ENCODE measurements around the gene AAGAB. TPM values are rescaled to one million over a fixed set of nuclear protein-coding genes. Genes with fewer than 3 reads are reported as not detected.

AAGAB gene
- total RNA-seq, 2 donors from 2014 or later: 34.1 to 34.3 TPM

DNA sequence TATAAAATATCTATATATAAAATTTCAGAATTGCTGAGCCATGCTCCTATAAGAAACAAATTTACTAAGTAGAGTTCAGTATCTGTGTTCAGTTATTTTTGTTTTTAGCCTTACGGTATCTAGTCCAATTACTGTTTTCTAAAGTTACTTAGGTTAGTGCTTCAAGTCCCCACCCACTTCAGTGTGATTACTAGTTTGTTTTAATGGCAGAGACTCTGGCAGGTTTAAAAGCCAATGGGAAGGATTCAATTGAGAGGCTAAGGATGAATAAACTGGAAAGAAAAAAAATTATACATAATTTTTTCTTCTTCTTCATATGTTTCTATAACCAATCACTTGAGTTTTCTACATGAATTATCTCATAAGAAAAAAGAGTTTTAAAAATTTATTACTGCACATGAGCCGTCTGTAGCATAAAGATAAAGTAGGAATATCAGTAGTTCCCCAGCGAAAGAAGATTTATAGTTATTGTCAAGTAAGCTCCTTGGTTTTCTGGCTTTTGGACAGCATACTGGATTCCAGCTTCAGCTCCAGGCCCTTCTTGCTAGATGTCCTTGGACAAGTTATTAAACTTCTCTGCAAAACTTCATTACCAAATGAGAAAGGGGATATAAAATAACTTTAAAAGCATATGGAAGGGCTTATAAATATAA is 46.8 kb downstream of the AAGAB start:
- WGBS: 96% methylated on average over 3 of the region's 3 CpGs
- H3K27ac ChIP-seq: no peak overlapping the region

GRCh38 chr15:67202991-67203390 is 51.5 kb downstream of the AAGAB start:
- intact Hi-C loops (cut with DNase I): no loop called here
- WGBS: 87% methylated on average over 1 of the region's 1 CpG
- H3K27me3 ChIP-seq (replicated peaks; ENCODE audit: insufficient read depth): no peaks in the 10 kb centered on the region
- H3K4me1 ChIP-seq (replicated peaks): no peaks in the 10 kb centered on the region
- no peak for DNase-seq (ENCODE audit: low spot score)
- H3K9me3 ChIP-seq: no peaks in the 10 kb centered on the region
- no peak for TF ChIP-seq POLR2A (IDR thresholded peaks at IDR 0.05)
- no peak for TF ChIP-seq POLR2AphosphoS5 (IDR thresholded peaks at IDR 0.05)
- TF ChIP-seq CTCF (IDR thresholded peaks at IDR 0.05): no peak
- H3K4me3 ChIP-seq: no peak overlapping the region
- no peaks in the 10 kb centered on the region for H3K36me3 ChIP-seq
- H3K27ac ChIP-seq: no peak overlapping the region

More for the DNA sequence above, 46.8 kb downstream of the AAGAB start:
- no peaks in the 10 kb centered on the region for H3K27me3 ChIP-seq (replicated peaks; ENCODE audit: insufficient read depth)
- H3K4me1 ChIP-seq (replicated peaks): no peaks in the 10 kb centered on the region
- no peak for DNase-seq (ENCODE audit: low spot score)
- no peaks in the 10 kb centered on the region for H3K9me3 ChIP-seq
- no peak overlapping the region for H3K4me3 ChIP-seq
- no peaks in the 10 kb centered on the region for H3K36me3 ChIP-seq
- TF ChIP-seq CTCF (IDR thresholded peaks at IDR 0.05) (no peak), POLR2AphosphoS5 (IDR thresholded peaks at IDR 0.05) (no peak), POLR2A (IDR thresholded peaks at IDR 0.05) (no peak)
- intact Hi-C loops (cut with DNase I): no loop called here

- H3K27me3 ChIP-seq (replicated peaks; ENCODE audit: insufficient read depth): no peaks in the 10 kb centered on the region
- 84% methylated on average over 2 of the region's 2 CpGs for WGBS
- DNase-seq (ENCODE audit: low spot score): no peak
- H3K36me3 ChIP-seq: no peaks in the 10 kb centered on the region
- no peaks in the 10 kb centered on the region for H3K9me3 ChIP-seq
- H3K4me1 ChIP-seq (replicated peaks): no peaks in the 10 kb centered on the region
- TF ChIP-seq POLR2A (IDR thresholded peaks at IDR 0.05) (no peak), POLR2AphosphoS5 (IDR thresholded peaks at IDR 0.05) (no peak), CTCF (IDR thresholded peaks at IDR 0.05) (no peak)
- intact Hi-C loops (cut with DNase I): no loop called here
- H3K27ac ChIP-seq: no peak overlapping the region
- H3K4me3 ChIP-seq: no peak overlapping the region
Observed at GRCh38 chr15:67202091-67202490, 52.4 kb downstream of the AAGAB start.

GRCh38 chr15:67201136-67201535 is 53.3 kb downstream of the AAGAB start:
- TF ChIP-seq POLR2A (IDR thresholded peaks at IDR 0.05): no peak
- no peak for TF ChIP-seq CTCF (IDR thresholded peaks at IDR 0.05)
- no peak for TF ChIP-seq POLR2AphosphoS5 (IDR thresholded peaks at IDR 0.05)
- Histone ChIP-seq H3K36me3 (no peaks in the 10 kb centered on the region), H3K27ac (no peak overlapping the region), H3K27me3 (replicated peaks; ENCODE audit: insufficient read depth) (no peaks in the 10 kb centered on the region), H3K4me1 (replicated peaks) (no peaks in the 10 kb centered on the region), H3K9me3 (no peaks in the 10 kb centered on the region), H3K4me3 (no peak overlapping the region)
- DNase-seq (ENCODE audit: low spot score): no peak
- intact Hi-C loops (cut with DNase I): no loop called here

Data from prostate gland (tissue), 2 donors.